ENCODE results near the gene CCDC27.

- TF ChIP-seq CTCF (IDR thresholded peaks at IDR 0.05; ENCODE audit: insufficient read depth, low read length) (no peak), POLR2AphosphoS5 (IDR thresholded peaks at IDR 0.05; ENCODE audit: low read depth) (no peak), GABPA (IDR thresholded peaks at IDR 0.05; ENCODE audit: low read depth) (no peak)
- TF ChIP-seq, protein P1, sequence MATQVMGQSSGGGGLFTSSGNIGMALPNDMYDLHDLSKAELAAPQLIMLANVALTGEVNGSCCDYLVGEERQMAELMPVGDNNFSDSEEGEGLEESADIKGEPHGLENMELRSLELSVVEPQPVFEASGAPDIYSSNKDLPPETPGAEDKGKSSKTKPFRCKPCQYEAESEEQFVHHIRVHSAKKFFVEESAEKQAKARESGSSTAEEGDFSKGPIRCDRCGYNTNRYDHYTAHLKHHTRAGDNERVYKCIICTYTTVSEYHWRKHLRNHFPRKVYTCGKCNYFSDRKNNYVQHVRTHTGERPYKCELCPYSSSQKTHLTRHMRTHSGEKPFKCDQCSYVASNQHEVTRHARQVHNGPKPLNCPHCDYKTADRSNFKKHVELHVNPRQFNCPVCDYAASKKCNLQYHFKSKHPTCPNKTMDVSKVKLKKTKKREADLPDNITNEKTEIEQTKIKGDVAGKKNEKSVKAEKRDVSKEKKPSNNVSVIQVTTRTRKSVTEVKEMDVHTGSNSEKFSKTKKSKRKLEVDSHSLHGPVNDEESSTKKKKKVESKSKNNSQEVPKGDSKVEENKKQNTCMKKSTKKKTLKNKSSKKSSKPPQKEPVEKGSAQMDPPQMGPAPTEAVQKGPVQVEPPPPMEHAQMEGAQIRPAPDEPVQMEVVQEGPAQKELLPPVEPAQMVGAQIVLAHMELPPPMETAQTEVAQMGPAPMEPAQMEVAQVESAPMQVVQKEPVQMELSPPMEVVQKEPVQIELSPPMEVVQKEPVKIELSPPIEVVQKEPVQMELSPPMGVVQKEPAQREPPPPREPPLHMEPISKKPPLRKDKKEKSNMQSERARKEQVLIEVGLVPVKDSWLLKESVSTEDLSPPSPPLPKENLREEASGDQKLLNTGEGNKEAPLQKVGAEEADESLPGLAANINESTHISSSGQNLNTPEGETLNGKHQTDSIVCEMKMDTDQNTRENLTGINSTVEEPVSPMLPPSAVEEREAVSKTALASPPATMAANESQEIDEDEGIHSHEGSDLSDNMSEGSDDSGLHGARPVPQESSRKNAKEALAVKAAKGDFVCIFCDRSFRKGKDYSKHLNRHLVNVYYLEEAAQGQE (IDR thresholded peaks at IDR 0.05; ENCODE audit: insufficient replicate concordance, low read depth): no peak
These were observed 20.4 kb upstream of the CCDC27 start for GRCh38 chr1:3731583-3732433.

All from HL-60 (cell line).